ENCODE measurements around the gene KCTD12. TPM values are rescaled to one million over a fixed set of nuclear protein-coding genes. Genes with fewer than 3 reads are reported as not detected.

KCTD12 gene
- total RNA-seq, 1 experiment from 2014 or later: 1.9 TPM

DNA sequence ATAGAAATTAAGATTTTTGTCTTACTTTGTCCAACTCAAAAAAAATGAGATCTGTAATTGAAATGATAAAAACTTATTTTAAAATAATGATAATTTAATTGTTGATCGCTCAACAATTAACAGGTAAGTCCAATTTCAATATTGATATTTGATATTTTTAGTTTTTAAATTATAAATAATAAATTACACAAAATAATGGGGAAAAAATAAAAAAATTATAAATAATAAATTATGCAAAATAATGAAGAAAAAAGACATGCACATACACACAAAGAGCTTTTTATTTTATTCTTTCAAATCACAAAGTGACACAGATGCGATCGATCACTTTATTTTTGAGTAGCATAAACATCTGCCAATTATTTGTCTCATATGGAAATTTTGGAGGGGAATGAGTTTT, 40.8 kb downstream of the KCTD12 start:
- ATAC-seq: no peak
- Histone ChIP-seq H3K9ac (ENCODE audit: low read length) (no peak overlapping the region), H3K27ac (ENCODE audit: low read depth, low read length) (no peak overlapping the region), H3K4me2 (ENCODE audit: low read length) (no peak overlapping the region), H3K4me3 (replicated peaks in 1 of 2; ENCODE audit: low read depth in 1 of 2, low read length in 2 of 2) (no peak overlapping the region), H3K36me3 (ENCODE audit: control insufficient read depth in 1 of 2, insufficient read depth in 2 of 2, low read length in 2 of 2) (no peaks in the 10 kb centered on the region), H3K4me1 (ENCODE audit: control insufficient read depth in 1 of 2, insufficient read depth in 2 of 2, low read length in 2 of 2) (no peaks in the 10 kb centered on the region), H3K9me2 (ENCODE audit: insufficient read depth) (no peaks in the 10 kb centered on the region), H3K79me2 (ENCODE audit: insufficient read depth, low read length) (no peaks in the 10 kb centered on the region), H2AFZ (ENCODE audit: low read depth, low read length, poor library complexity, severe bottlenecking) (no peak overlapping the region), H3K27me3 (ENCODE audit: insufficient read depth, low read length) (no peaks in the 10 kb centered on the region; the same call in 1 of the 2 replicates), H3K9me3 (ENCODE audit: control insufficient read depth in 1 of 2, insufficient read depth in 1 of 2, low read depth in 1 of 2, low read length in 2 of 2) (no peaks in the 10 kb centered on the region), H4K20me1 (ENCODE audit: insufficient read depth) (no peaks in the 10 kb centered on the region)
- POLR2A ChIA-PET: no interaction called here
- RAD21 ChIA-PET (ENCODE audit: low non-redundant PET in 1 of 2, low total read pairs in 2 of 2, uncharacterized antibody in 2 of 2, unreplicated experiment in 2 of 2): no interaction called here
- BruUV-seq (replicated peaks): no TSS peak
- DNase-seq (ENCODE audit: low read depth, low spot score): no peak
- CTCF ChIA-PET: no interaction called here
- intact Hi-C loops (cut with micrococcal nuclease): no loop called here
- TF ChIP-seq ZNF274 (IDR thresholded peaks at IDR 0.05; ENCODE audit: low read depth, low read length) (no peak), EGR1 (IDR thresholded peaks at IDR 0.05; ENCODE audit: low read depth) (no peak), POLR2AphosphoS5 (IDR thresholded peaks at IDR 0.05; ENCODE audit: low read depth, low read length) (no peak), SRF (IDR thresholded peaks at IDR 0.05; ENCODE audit: low read depth) (no peak), ATF3 (IDR thresholded peaks at IDR 0.05) (no peak), REST (IDR thresholded peaks at IDR 0.05; ENCODE audit: low read depth) (no peak), TCF7L2 (IDR thresholded peaks at IDR 0.05; ENCODE audit: borderline replicate concordance, extremely low read depth, insufficient read depth, insufficient read length) (no peak), SIN3A (IDR thresholded peaks at IDR 0.05; ENCODE audit: low read depth) (no peak), CEBPB (IDR thresholded peaks at IDR 0.05; ENCODE audit: low read depth) (no peak), CBX3 (IDR thresholded peaks at IDR 0.05; ENCODE audit: low read depth) (no peak), FOSL1 (IDR thresholded peaks at IDR 0.05; ENCODE audit: low read depth) (no peak), ZFX (IDR thresholded peaks at IDR 0.05) (no peak), SP1 (IDR thresholded peaks at IDR 0.05; ENCODE audit: low read depth) (no peak), EZH2 (IDR thresholded peaks at IDR 0.05) (no peak), EZH2phosphoT487 (IDR thresholded peaks at IDR 0.05; ENCODE audit: borderline replicate concordance) (no peak), RAD21 (IDR thresholded peaks at IDR 0.05; ENCODE audit: low read depth) (no peak)
- TF ChIP-seq, protein P1, sequence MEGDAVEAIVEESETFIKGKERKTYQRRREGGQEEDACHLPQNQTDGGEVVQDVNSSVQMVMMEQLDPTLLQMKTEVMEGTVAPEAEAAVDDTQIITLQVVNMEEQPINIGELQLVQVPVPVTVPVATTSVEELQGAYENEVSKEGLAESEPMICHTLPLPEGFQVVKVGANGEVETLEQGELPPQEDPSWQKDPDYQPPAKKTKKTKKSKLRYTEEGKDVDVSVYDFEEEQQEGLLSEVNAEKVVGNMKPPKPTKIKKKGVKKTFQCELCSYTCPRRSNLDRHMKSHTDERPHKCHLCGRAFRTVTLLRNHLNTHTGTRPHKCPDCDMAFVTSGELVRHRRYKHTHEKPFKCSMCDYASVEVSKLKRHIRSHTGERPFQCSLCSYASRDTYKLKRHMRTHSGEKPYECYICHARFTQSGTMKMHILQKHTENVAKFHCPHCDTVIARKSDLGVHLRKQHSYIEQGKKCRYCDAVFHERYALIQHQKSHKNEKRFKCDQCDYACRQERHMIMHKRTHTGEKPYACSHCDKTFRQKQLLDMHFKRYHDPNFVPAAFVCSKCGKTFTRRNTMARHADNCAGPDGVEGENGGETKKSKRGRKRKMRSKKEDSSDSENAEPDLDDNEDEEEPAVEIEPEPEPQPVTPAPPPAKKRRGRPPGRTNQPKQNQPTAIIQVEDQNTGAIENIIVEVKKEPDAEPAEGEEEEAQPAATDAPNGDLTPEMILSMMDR (IDR thresholded peaks at IDR 0.05 in 2 of 3, conservative IDR thresholded peaks at IDR 0.05 in 1 of 3; ENCODE audit: borderline replicate concordance in 1 of 3, insufficient read depth in 1 of 3, low read depth in 2 of 3, low read length in 2 of 3): no peak
- TF ChIP-seq, protein P2, sequence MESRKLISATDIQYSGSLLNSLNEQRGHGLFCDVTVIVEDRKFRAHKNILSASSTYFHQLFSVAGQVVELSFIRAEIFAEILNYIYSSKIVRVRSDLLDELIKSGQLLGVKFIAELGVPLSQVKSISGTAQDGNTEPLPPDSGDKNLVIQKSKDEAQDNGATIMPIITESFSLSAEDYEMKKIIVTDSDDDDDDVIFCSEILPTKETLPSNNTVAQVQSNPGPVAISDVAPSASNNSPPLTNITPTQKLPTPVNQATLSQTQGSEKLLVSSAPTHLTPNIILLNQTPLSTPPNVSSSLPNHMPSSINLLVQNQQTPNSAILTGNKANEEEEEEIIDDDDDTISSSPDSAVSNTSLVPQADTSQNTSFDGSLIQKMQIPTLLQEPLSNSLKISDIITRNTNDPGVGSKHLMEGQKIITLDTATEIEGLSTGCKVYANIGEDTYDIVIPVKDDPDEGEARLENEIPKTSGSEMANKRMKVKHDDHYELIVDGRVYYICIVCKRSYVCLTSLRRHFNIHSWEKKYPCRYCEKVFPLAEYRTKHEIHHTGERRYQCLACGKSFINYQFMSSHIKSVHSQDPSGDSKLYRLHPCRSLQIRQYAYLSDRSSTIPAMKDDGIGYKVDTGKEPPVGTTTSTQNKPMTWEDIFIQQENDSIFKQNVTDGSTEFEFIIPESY (IDR thresholded peaks at IDR 0.05; ENCODE audit: extremely low read depth, insufficient replicate concordance, low read length): no peak
